HG03066 (cell line): ENCODE data around the gene SRPX.

Source experiments
- ATAC-seq: cut with Tn5 transposase; IDR thresholded peaks from one replicate; pipeline ENCODE4 v1.9.1; 2021; ENCODE audit warnings: low read depth; ENCODE audit not compliant: unreplicated experiment

The SRPX gene

DNA sequence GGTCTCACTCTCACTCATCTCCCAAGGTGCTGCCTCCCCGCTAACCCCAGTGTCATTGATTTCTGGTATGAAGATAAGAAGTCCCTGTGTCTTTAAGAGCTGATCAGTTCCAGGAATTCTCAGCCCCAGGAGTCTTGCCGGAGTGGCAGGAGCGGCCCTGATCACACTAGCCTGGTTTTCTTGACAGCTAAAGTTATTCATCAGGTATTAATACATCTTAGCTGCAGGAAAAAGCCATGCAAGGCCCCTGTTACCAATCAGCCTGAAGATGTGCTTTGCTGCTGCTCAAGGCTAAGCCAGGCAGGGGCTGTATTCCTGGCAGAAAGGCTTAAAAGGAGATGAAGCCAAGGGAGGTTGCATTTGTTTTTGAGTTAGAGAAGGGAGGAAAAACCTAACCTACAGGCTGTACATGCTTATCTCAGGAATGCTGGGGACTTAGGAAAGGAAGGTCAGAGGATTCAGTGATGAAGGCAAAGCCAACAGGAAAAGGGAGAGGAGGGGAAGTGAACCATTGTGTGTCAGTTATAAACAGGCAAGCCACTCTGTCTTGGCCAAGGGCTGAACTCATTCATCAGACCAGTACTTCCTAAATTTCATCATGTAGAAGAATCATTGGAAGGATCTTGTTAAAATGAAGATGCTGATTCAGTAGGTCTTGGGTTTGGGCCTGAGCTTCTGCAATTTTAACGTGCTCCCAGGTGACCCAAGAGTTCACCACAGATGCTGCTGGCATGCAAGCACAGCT lies 8.6 kb downstream of the SRPX start:
- no peak for ATAC-seq

DNA sequence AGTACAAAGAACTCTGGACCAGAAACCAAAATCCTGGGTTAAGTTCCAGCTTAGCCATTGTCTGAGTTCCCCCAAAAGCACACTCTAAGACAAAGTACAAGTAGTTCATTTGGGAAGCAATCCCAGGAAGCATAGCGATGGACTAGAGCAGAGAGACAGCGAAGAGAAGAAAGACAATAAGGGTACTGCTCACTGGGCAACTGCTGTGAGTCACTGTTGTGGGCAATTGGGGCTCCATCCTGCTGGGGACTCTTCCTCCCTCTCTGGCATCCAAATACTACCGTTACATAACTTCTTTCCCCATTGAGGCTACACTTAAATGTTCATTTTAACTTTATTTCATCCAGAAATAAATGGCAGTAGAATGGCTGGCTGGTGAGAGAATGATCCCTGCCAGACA lies 14.1 kb downstream of the SRPX start:
- ATAC-seq = no peak

DNA sequence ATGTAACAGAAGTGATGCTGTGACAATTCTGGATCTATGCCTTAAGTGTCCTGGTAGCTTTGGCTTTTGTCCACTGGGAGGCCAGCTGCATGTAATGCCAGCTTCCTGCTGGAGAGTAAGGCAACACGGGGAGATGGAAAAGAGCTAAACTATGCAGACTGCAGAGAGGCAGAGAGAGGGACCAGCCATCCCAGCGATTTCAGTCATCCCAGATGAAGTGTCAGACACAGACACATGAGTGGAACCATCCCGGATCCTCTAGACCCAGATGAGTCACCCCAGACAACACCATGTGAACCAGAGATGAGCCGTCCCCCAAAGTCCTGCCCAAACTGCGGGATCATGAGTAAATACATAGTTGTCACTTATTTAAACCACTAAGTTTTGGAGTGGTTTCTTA lies 14.6 kb downstream of the SRPX start:
- no peak for ATAC-seq

DNA sequence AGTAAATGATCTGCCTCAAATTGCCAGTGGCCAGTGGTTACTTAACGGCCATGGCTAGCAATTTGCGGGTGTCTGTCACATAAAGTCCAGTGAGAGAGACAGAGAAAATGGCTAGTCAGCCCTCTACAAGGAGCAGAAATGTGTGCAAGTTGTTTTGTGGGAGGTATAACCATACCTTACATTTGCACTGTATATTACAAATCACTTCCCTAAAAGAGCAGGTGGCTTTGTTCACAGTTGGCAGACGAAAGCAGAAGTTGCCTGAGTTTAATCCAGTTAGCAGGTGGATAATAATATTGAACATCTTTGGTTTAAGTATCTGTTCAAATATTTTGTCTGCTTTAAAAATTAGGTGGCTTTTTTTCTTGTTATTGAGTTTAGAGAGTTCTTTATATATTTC lies 15.6 kb downstream of the SRPX start:
- no peak for ATAC-seq

DNA sequence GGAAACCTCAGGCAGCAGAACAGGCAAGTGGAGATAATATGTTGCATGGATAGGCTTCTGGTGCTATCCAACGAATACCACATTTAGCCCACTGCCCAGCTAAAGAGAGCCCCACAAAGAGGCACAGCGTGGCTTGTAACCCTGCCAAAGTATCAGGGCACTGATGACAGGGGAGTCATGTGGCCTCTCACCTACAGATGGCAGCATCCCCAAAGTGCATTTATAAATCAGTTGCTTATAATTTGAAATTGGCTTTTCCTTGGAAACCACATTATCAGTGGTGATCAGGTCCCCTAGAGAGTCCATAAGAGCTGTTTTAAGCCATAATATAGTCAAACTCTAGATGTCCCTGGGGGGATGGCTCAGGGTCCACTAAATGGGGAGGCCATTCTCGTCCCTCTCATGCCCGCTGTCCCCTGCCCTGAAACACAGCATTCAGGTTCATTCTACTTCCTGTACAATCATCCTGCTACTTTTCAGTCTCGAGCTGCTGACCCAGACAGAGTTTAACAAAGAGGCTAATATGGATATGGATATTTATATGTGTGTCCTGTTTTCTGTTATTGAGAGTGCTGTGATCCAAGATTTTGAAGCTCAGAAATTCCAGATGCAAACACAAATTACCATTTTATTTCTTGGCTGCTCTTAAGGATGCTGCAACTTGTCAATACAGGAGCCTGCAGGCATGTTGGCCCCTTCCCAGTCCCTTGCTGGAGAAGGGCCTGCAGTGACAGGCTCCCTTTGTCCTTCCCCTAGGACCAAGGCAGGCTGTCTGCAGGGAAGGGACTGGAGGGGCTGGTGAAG lies 28.5 kb downstream of the SRPX start:
- ATAC-seq = no peak

DNA sequence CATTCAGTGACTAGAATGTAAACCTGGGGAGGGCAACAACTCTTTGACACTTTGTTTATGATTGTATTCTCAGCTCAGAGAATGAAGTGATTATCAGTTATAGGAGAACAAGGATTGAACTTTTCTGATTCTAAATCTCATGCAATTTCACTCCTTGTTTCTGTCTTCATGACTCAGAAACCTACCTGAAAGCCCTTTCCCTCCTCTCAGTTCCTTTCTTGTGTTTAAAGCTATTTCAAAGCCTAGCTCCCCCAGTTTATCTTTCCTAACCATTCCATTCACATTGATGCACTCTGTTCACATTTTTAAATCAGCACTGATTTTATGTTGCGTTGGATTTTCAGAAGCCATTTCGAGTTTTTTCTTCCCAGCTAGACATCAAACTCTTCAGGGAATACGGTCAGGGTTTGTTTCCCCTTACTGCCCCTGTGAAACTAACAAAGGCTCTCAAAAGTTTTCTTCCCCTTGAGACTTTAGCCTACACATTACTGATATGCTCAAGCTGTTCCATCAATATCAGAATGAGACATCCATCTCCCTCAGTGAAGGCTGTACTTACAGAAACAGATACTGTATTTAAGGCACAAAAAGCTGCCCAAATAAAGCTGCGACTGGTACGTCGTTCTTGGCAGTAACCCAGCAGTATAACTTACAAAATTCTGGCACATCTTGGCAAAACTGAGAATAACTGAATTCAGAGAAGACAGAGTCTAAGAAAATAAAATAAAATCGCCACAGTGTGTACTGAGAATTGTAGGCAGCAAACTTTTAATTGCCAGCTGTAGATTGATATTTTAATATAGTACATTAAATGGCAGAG lies 31.0 kb downstream of the SRPX start:
- ATAC-seq = no peak

DNA sequence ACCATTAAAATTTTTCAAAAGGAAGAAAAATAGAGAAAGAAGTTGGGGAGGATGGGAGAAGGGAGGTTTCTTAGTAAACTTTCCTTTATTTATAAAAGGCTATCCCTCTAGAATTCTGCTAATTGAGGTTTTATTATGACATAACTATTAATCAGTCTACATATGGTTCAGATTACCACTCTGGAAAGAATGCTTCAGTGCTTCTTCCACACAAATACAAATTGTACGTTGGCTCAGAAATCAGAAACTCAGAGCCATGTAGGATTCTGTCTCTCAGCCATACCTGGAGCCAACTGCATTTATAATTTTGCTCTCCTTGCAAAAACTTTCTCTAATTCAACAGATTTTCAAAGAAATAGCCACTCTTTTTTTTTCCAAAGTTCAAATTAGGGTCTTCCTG lies 37.1 kb downstream of the SRPX start:
- ATAC-seq = no peak

DNA sequence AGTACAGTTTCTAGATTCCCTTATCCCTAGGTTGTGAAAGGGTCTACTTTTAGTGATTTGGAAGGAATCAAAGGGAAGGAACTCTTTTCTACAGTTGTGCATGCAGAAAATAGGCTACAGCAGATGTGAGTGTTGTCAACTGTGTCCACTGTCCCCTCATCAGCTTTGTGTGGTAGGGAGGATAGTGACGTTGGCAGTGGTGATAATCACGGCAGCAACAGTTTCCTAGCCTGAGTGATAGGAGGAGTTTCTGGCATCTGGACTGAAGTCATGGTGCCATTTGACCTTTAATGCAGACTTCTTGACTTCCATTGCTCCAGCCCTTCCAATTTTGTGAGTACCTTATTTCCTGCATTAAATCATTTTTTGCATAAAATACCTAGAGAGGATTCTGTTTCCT lies 39.3 kb downstream of the SRPX start:
- ATAC-seq = no peak

DNA sequence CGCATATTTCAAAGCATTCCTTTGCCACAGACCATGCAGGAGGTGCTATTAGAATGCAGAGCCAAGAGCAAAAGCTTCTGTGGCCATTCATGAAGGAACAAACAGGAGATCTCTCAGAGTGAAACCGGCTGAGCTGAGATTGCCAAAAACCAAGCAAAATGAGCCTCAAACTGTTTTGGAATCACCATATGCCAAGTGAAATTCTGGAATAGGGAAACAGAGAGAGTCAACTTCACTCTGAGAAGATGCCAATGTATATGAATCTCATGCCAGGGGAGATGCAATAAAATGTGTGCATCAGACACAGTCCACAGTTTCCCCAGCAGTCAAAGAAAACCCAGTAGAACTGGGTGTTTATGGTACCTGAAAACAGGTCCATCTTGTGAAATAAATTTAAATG lies 42.3 kb downstream of the SRPX start:
- ATAC-seq = no peak

DNA sequence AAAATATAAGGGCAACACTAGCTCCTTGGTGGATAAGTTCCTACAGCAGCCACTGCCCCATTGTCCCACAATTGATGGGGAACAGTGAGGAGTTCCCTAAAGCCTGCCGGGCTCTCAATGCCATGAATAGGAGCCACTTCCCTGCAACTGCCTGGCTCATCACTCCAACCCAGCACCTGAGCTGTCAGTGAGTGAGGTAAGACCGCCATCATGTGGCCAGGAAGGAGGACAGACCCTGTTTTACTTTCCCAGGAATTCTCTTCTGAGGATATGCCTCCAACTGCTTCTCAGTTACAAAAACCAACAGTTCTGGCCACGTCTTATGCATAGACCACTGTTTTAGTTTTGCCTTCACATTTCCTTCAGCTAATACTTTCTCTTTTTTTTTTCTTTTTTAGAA lies 45.5 kb downstream of the SRPX start:
- no peak for ATAC-seq

DNA sequence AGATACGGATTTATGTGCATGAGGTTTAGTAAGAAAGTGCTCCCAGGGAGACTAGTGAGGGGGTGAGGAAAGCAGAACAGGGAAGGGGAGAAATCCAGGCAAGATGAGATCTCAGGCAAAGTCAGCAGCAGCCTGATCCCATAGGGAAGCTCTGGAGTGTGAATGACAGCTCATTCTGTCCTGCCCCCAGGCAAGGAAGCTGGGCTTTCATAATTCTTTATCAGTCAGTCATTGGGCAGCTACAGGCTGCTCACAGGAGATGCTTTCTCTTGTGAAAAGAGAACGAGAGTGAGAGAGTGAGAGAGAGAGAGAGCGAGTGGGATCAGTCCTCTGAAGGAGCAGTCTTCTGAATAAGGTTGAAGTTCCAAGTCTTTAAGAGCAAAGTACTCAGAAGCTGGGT lies 48.1 kb downstream of the SRPX start:
- no peak for ATAC-seq

DNA sequence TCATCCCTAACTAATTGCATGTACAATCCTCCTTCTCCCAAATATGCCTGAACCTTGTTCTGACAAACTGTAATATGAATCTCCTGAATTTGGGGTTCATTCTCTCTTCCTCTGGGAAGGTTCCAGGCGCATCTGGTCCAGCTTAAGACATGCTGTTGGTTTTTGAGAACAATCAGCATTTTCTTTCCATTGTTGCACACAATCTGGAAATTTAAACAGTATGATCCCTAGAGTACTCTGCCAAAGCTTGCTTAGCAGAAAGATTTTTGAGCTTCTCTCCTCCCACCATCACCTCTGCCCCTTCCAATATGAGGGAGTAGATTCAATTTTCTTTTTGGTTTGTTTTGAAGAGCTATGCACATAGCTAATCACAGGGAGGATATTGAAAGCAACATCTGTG lies 50.1 kb downstream of the SRPX start:
- no peak for ATAC-seq

DNA sequence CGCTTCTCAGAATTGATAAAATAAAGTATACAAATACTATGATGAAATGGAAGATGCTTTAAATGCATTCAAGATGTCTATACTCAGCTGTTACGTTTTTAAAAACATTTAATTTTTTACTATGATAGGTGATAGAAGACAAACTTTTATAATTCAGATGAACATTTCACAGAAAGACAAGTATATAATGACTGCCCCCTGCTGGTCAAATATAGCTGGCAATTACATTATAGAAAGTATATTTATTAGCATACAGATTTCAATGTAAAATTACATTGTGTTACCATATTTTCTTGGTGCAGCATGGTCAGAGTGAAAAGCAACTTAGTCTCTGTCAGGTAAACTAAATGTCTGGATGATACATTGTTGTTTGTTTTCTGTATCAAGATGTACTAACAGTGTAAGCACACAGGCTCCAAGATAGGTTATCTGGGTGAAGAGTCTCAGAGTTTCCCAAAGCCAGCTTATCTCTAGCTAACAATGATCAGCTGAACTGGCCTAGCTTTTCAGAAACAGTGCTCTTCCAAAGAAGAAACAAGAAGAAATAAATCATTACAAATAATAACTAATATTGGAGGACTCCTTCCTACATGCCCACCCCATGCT lies 54.1 kb downstream of the SRPX start:
- ATAC-seq = no peak

DNA sequence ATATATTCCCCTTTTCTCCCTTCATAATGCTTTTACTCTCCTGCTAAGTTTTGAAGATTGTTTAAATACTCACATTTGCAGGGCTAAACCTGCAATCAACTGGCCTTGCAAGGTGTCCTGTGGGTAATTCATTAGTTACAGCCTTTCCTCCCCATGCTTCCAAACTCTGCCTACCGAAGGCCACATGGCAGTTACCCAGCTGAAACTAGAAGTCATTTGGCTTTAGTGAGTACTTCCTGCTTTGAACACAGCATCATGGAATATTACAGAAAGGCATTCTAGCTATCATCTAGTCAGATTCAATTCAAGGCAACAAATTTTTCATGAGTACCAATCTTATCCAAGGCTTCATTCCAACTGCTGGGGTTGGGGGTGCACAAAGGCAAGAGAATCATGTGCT lies 55.6 kb downstream of the SRPX start:
- ATAC-seq = no peak

DNA sequence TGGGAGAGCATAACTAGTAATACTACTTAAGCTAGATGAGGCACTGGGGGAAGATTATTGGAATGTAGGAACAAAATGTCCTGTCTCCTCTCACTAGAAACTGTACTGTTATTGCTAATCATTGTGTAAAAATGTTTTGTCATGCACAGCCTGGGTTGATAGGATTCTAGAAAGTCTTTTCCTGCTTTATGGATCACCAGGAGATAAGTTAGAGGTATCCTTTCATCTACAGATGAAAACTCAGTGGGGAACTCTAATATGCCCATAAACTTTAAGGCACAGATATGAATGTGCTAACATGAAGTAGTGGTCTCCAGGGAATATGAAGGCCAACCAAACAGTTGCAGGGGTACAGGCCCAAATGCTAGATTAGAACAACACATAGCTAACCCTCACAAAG lies 57.5 kb downstream of the SRPX start:
- no peak for ATAC-seq

DNA sequence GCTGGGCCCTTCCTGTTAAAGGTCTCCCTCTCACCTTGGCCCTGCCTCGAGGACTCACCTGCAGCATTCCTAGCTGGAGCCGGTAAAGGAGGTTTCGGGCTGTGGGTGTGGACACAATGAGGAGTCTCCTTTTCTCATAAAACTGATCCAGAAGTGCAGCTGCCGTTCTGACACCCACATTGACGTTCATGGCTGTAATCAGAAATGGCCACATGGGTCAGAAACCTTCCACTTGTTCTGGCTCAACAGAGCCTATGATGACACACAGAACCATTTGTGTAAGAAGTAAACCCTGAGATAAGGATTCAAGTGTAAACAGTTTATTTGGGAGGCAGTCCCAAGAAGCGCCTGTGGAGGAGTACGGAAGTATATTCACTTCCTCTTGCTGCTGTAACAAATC lies 63.8 kb downstream of the SRPX start:
- no peak for ATAC-seq

DNA sequence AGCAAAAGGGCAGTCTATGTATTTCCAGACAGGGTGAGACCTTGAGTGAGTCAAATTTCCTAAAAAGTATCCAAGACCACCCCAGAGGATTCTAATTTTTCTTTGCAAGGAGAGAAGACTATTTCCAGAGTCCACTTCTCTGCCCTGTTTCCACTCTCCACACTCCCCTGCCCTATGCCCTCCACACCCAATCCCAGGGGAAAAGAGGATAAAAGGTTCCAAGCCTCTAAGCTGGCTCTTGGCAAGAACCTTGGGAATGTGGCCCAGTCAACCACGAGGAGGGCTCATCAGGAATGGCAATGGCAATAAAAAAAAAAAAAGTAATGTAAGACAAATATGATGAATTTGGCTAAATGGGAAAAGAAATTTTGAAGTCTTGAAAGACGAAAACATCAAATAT lies 65.9 kb downstream of the SRPX start:
- no peak for ATAC-seq

DNA sequence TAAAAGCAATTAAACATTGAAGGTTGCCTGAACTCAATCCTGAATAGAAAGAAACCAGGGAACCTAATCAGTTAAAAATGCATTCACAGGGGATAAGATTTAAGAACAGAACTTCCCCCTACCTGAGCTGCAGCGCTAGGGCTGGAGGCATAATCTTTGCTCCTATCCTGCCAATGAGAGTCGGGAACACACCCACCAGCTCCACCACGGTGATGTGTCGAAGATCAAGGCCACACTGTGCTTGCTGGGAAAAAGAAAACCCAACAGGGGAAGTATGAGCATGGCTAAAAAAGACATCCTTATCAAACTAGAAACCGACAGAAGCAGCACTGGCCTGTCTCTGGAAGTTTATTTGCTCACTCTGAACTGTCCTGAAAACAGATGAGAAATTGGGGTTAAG lies 66.3 kb downstream of the SRPX start:
- no peak for ATAC-seq

DNA sequence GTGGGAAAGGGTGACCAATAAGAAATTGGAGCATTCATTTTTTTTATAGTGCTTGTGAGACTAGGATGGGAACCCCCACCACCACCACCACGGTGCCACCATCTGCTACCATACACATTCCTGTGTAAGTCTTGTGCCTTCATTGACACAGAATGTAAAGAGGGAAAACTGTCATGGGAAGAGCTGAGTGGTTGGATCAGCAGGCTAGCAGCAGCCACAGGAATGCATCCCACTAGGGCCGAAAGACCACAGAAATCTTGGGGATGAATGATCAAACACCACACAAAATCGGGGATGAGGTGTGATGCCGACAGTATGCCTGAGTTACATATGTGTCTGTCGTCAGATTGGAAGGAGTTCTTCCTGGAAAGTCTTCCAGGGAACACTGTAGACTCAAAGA lies 69.2 kb downstream of the SRPX start:
- ATAC-seq = no peak

DNA sequence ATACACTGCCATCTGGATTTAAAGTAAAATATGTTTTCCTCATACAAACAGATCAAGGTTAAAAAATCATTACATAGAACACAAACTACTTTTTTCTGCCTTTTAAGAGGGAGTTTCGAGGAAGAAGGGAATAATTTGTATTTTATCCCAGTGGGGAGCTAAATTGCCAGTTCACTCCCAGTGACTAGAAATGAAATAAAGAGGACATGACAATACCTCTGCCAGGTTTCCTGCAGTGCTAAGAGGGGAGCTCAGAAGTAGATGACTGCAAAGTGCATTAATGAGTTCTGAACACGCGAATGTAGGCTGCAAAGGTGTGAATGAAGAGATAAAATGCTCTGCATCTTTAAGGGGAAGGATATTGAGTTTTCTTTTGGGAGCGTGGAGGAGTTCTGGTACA lies 69.7 kb downstream of the SRPX start:
- no peak for ATAC-seq

DNA sequence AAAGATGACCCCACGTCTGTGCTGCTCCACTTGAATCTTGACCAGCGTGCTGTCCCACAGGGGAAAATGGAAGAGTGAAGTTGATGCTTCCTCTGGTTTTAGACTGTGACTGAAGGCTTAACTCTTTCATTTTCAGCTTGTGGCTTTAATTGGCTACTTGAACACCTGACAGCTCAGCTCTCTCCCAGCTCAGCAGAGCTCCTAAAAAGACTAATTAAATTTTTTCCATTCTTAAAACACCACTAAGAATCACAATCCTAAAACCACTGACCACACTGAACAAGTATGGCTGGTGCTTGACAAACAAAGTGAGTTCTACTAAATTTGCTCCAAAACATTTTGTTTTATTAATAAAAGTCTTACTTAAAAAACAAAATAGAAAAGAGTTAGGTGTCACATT lies 71.7 kb downstream of the SRPX start:
- ATAC-seq = no peak
